Measurements from ENCODE around the gene CEP126.

GRCh38 chr11:102001657-102002338, 87.0 kb downstream of the CEP126 start:
- TF ChIP-seq POLR2A (IDR thresholded peaks at IDR 0.05) (no peak), CTCF (IDR thresholded peaks at IDR 0.05) (no peak)
